Sigmoid colon (tissue), 7 donors: Measurements from ENCODE around the gene RASSF7. TPM values are rescaled to one million over a fixed set of nuclear protein-coding genes. Genes with fewer than 3 reads are reported as not detected.

Experiments used
- DNase-seq: peaks from one replicate; pipeline ENCODE4 v3.0.0-alpha.2; 2019
- H3K27ac ChIP-seq, 4 donors: fragments of 200-600 bp; sonication (generic); one replicate each; pipeline ENCODE4 v1.5.1; 2016 to 2019; ENCODE audit warnings: mild to moderate bottlenecking in 1 of 4
- H3K27me3 ChIP-seq, 3 donors: fragments of 200-600 bp; sonication (generic); one replicate each; pipeline ENCODE4 v1.5.1; 2019; ENCODE audit warnings: mild to moderate bottlenecking in 1 of 3
- H3K36me3 ChIP-seq, 4 donors: fragments of 200-600 bp; sonication (generic); one replicate each; pipeline ENCODE4 v1.5.1; 2016 to 2019
- H3K4me1 ChIP-seq, 4 donors: fragments of 200-600 bp; sonication (generic); one replicate each; pipeline ENCODE4 v1.5.1; 2017 to 2019
- H3K4me3 ChIP-seq, 4 donors: fragments of 200-600 bp; sonication (generic); one replicate each; pipeline ENCODE4 v1.5.1; 2017 to 2019; ENCODE audit warnings: mild to moderate bottlenecking in 2 of 4, moderate library complexity in 1 of 4
- H3K9me3 ChIP-seq, 4 donors: fragments of 200-600 bp in 3 of 4; sonication (generic) in 3 of 4; one replicate each; pipeline versions ENCODE4 v1.5.1 to v1.6.1; 2013 to 2019
- CTCF ChIP-seq, 4 experiments: fragments of 450-650 bp in 3 of 4; fragments of 200-600 bp in 1 of 4; IDR thresholded peaks; one replicate each; pipeline ENCODE4 v1.5.1; 2016 to 2019; ENCODE audit warnings: antibody characterized with exemption in 4 of 4, mild to moderate bottlenecking in 3 of 4, moderate library complexity in 2 of 4
- EP300 ChIP-seq, 4 donors: sonication (generic); formaldehyde crosslinking; IDR thresholded peaks; one replicate each; pipeline ENCODE4 v1.6.1; 2017; ENCODE audit warnings: antibody characterized with exemption in 4 of 4
- POLR2A ChIP-seq, 2 donors: fragments of 450-650 bp; IDR thresholded peaks; one replicate each; pipeline ENCODE4 v1.6.1; 2016; ENCODE audit warnings: antibody characterized with exemption in 2 of 2, mild to moderate bottlenecking in 2 of 2, moderate library complexity in 2 of 2
- POLR2AphosphoS5 ChIP-seq, 4 donors: sonication (generic); formaldehyde crosslinking; IDR thresholded peaks; one replicate each; pipeline ENCODE4 v1.6.1; 2017; ENCODE audit warnings: antibody characterized with exemption in 4 of 4
- WGBS, 2 donors: extraction: QIAGEN DNeasy Blood & Tissue Kit; methylation state at CpG; one replicate each; pipeline ENCODE4 v1.1.7; 2013; 5-methylcytosine and 5-hydroxymethylcytosine counted together
- intact Hi-C: fragments of 100-400 bp; cut with DNase I; formaldehyde crosslinking; loops from one replicate; pipeline ENCODE4 v1.15.1; 2023
- polyA plus RNA-seq, 3 donors: library from polyadenylated mRNA; stranded (reverse); fragments of 200-250 nt; gene quantifications; one replicate each; pipeline ENCODE4 v1.2.3, GENCODE V29; 2013
- total RNA-seq, 4 donors: library from RNA; depleted of rRNA; stranded (reverse); fragments of >200 nt; gene quantifications; one replicate each; pipeline ENCODE4 v1.1.0, GENCODE V29; 2016
- donor health status: healthy with polysubstance abuse.
- donor health status: Bipolar disorder and iron deficiency.
- donor health status: healthy.

Gene RASSF7
- total and polyA plus RNA-seq, 7 donors = 3.0 to 122 (median 5.4) TPM

GRCh38 chr11:567629-568292 lies 7.0 kb downstream of the RASSF7 start:
- 15 to 27% methylated on average over 41 of the region's 41 CpGs for whole genome bisulfite sequencing, 2 donors
- Histone ChIP-seq H3K9me3 (no peaks in the 10 kb centered on the region), H3K4me3 (peak overlapping the region; percentile 37 to 78 (median 62)), H3K4me1 (peaks cover 0 to 16% (median 14%) of the 10 kb centered on the region in 4 donors), H3K27me3 (no peaks in the 10 kb centered on the region), H3K36me3 (no peaks in the 10 kb centered on the region), H3K27ac (peak overlapping the region; percentile 68 to 87 (median 76))
- intact Hi-C loops = loop anchor here (2.0 kb wide), 1 partner anchor 61 kb away; the partner anchor contains the start of gene RNH1
- TF ChIP-seq CTCF (IDR thresholded peaks at IDR 0.05) (no peak), EP300 (IDR thresholded peaks at IDR 0.05) (no peak), POLR2A (IDR thresholded peaks at IDR 0.05) (no peak), POLR2AphosphoS5 (IDR thresholded peaks at IDR 0.05) (no peak)
- no peak for DNase-seq

GRCh38 chr11:568306-569157 lies 7.8 kb downstream of the RASSF7 start:
- TF ChIP-seq EP300 (IDR thresholded peaks at IDR 0.05) (no peak), POLR2AphosphoS5 (IDR thresholded peaks at IDR 0.05) (peak in 3 of 4 donors; percentile 6 to 60 (median 57)), CTCF (IDR thresholded peaks at IDR 0.05) (no peak), POLR2A (IDR thresholded peaks at IDR 0.05) (no peak)
- WGBS, 2 donors = 1% methylated on average over 123 of the region's 123 CpGs
- H3K36me3 ChIP-seq = no peaks in the 10 kb centered on the region
- H3K4me1 ChIP-seq = peaks cover 0 to 16% (median 14%) of the 10 kb centered on the region in 4 donors
- H3K4me3 ChIP-seq = peak overlapping the region; percentile 56 to 78 (median 62)
- peak overlapping the region; percentile 68 to 87 (median 76) for H3K27ac ChIP-seq
- DNase-seq = peak; percentile 96
- intact Hi-C loops = loop anchor here (2.0 kb wide), 1 partner anchor 62 kb away; the partner anchor contains the start of gene RNH1
- H3K9me3 ChIP-seq = no peaks in the 10 kb centered on the region
- H3K27me3 ChIP-seq = no peaks in the 10 kb centered on the region

GRCh38 chr11:569158-569885 lies 8.6 kb downstream of the RASSF7 start:
- peak overlapping the region; percentile 56 to 78 (median 62) for H3K4me3 ChIP-seq
- H3K27me3 ChIP-seq = peaks cover 0 to under 1% (median 0%) of the 10 kb centered on the region in 3 donors
- H3K36me3 ChIP-seq = no peaks in the 10 kb centered on the region
- 18 to 39% methylated on average over 36 of the region's 36 CpGs for WGBS, 2 donors
- no peaks in the 10 kb centered on the region for H3K9me3 ChIP-seq
- H3K4me1 ChIP-seq = peaks cover 0 to 18% (median 16%) of the 10 kb centered on the region in 4 donors
- peak overlapping the region; percentile 68 to 87 (median 76) for H3K27ac ChIP-seq
- TF ChIP-seq POLR2AphosphoS5 (IDR thresholded peaks at IDR 0.05) (no peak), CTCF (IDR thresholded peaks at IDR 0.05) (no peak)
- no peak for DNase-seq
- intact Hi-C loops = loop anchor here (2.0 kb wide), 1 partner anchor 63 kb away; the partner anchor contains the start of gene RNH1

GRCh38 chr11:571802-572185 lies 11.0 kb downstream of the RASSF7 start:
- intact Hi-C loops = no loop called here
- Histone ChIP-seq H3K27me3 (peaks cover 0 to 12% (median 6%) of the 10 kb centered on the region in 3 donors), H3K36me3 (no peaks in the 10 kb centered on the region), H3K9me3 (no peaks in the 10 kb centered on the region), H3K27ac (no peak overlapping the region), H3K4me3 (no peak overlapping the region), H3K4me1 (peaks cover 0 to 30% (median 29%) of the 10 kb centered on the region in 4 donors)
- TF ChIP-seq POLR2AphosphoS5 (IDR thresholded peaks at IDR 0.05) = no peak
- TF ChIP-seq EP300 (IDR thresholded peaks at IDR 0.05) = no peak
- no peak for DNase-seq
- 78 to 81% methylated on average over 8 of the region's 8 CpGs for WGBS, 2 donors
